Right ventricle myocardium superior (tissue), 1 donor: ENCODE data around the gene HDGFL3. TPM values are rescaled to one million over a fixed set of nuclear protein-coding genes. Genes with fewer than 3 reads are reported as not detected.
"Not testable (repeated sequence)": the region's sequence is repeated elsewhere in the genome, so short reads cannot be mapped to it uniquely, and the experiment has no call there.

ENCODE experiments used
- ATAC-seq: fragments of 200-7000 bp; cut with Tn5 transposase; one replicate; pipeline ENCODE4 v1.9.1; 2020; ENCODE audit warnings: mild to moderate bottlenecking; ENCODE audit not compliant: poor library complexity
- DNase-seq: peaks from one replicate; pipeline ENCODE4 v3.0.0-alpha.2; 2020
- intact Hi-C: fragments of 100-400 bp; cut with DNase I; formaldehyde crosslinking; loops from one replicate; pipeline ENCODE4 v1.11.2; 2022
- total RNA-seq: library from RNA; stranded (reverse); fragmentation: NEBNext Ultra II Directional; extraction: Animal tissue kit (Norgen Biotek cat#: 25700); gene quantifications from one replicate; pipeline ENCODE4 v1.2.1, GENCODE V29; 2021
- donor health status: DM: no; HTN: yes; CAD: no; lungs with severe emphysema.

The HDGFL3 gene
- total RNA-seq, 1 donor from 2014 or later, result 26.7 TPM

GRCh38 chr15:83200162-83200561 lies 7.5 kb downstream of the HDGFL3 start:
- intact Hi-C loops, result no loop called here
- ATAC-seq (no peak), DNase-seq (no peak)

DNA sequence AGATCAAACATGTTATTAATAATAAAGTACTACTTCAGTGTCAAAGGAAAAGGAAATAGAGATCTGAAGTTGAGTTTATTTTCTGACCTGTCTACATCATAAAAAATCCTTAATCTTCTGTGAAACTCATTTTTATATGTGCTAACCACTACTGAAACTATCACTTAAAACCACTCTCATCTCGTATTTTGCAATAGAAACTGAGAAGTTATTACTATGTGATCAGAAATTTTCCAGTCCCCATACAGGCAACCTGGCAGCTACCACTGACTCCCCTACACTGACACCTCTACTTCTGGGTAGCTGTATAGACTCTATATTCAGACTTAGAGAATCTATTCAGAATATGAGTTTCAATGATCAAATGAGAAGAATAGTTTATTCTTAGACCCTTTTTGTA lies 8.3 kb downstream of the HDGFL3 start:
- intact Hi-C loops, result no loop called here
- ATAC-seq, result no peak
- no peak for DNase-seq

DNA sequence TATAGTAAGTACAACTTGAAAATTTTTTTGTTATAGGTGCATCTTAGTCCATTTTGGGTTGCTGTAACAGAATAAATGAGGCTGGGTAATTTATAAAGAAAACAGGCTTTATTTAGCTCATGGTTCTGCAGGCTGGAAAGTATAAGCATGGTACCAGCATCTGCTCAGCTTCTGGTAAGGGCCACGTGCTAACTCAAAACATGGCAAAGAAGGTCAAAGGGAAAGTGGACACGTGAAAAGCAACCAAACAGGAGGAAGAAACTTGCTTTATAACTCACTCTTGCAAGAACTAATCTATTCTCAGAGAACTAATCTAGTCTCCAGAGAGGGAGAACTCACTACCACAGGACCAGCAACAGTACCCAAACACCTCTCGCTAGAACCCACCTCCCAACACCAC lies 9.1 kb downstream of the HDGFL3 start:
- no peak for DNase-seq
- ATAC-seq, result no peak
- intact Hi-C loops, result no loop called here

GRCh38 chr15:83194528-83194927 lies 13.1 kb downstream of the HDGFL3 start:
- no peak for ATAC-seq
- intact Hi-C loops, result no loop called here

DNA sequence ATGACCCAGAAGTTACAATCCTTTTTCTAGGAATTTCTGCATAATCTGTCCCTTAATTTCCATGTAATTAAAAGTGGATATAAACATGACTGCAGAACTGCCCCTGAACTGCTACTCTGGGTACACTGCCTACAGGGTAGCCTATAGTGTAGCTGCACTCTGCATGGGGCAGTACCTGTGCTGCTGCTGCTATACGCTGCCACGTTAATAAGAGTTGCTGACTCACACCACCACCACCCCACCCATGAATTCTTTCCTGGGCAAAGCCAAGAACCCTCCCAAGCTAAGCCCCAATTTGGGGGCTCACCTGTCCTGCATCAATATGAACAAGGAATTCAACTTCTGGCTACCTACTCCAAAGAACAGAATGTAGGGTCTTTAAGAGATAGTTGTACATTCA lies 13.9 kb downstream of the HDGFL3 start:
- ATAC-seq (no peak), DNase-seq (no peak)
- intact Hi-C loops, result no loop called here

More at GRCh38 chr15:83194528-83194927, 13.1 kb downstream of the HDGFL3 start:
- no peak for DNase-seq

GRCh38 chr15:83192742-83193141 lies 14.9 kb downstream of the HDGFL3 start:
- no peak for ATAC-seq
- intact Hi-C loops, result no loop called here
- no peak for DNase-seq

DNA sequence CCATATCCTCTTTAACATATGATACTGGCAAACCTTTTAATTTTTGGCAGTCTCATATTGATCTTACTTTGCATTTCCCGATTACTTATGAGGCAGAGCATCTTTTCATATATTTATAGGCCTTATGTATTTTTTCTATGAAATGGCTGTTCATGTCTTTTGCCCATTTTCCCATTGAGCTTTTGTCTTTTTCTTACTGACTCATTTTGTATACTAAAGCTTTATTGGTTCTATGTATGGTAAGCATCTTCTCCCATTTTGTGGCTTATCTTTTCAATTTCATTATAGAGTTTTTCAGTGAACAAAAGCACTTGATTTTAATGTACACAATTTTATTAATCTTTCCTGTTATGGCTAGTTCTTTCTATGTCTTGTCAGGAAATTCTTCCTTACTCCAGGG lies 17.2 kb downstream of the HDGFL3 start:
- no peak for ATAC-seq
- intact Hi-C loops, result no loop called here
- DNase-seq, result no peak

- DNase-seq, result no peak
- intact Hi-C loops, result no loop called here
- ATAC-seq, result no peak
Observed at GRCh38 chr15:83185561-83185960, 22.1 kb downstream of the HDGFL3 start.

GRCh38 chr15:83178869-83179325 lies 28.7 kb downstream of the HDGFL3 start:
- no peak for ATAC-seq
- intact Hi-C loops, result no loop called here
- no peak for DNase-seq

DNA sequence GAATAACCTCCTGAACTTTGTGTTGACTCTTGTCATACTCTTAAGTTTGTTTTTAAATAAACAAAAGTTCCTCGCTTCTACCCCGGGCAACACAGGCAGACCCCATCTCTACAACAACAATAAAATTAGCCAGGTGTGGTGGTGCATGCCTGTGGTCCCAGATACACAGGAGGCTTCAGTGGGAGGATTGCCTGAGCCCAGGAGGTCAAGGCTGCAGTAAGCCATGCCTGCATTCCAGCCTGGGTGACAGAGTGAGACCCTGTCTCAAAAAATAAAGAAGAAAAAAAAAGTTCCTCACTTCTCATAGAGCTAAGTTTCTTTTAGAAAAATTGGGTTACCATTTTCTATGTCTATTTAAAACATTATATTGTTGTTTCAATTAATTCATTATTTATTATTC lies 29.2 kb downstream of the HDGFL3 start:
- intact Hi-C loops, result no loop called here
- ATAC-seq (no peak), DNase-seq (no peak)

GRCh38 chr15:83174891-83175290 lies 32.7 kb downstream of the HDGFL3 start:
- intact Hi-C loops, result no loop called here
- DNase-seq (no peak), ATAC-seq (no peak)

DNA sequence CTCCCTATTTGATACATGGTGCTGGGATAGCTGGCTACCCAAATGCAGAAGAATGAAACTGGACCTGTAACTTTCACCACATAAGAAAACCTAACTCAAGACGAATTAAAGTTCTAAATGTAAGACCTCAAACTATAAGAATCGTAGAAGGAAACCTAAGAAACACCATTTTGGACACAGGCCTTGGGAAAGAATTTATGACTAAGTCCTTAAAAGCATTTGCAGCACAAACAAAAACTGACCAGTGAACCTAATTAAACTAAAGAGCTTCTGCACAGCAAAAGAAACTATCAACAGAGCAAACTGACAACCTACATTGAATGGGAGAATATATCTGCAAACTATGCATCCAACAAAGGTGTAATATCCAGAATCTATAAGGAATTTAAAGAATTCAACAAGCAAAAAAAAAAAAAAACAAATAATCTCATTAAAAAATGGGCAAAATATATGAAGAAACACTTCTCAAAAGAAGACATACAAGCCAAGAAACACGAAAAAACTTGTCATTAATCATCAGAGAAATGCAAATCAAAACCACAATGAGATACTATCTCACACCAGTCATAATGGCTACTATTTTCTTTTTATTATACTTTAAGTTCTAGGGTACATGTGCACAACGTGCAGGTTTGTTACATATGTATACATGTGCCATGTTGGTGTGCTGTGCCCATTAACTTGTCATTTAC lies 37.0 kb downstream of the HDGFL3 start:
- DNase-seq (no peak), ATAC-seq (no peak)
- intact Hi-C loops, result no loop called here

- ATAC-seq, intact Hi-C loops, DNase-seq: not testable (repeated sequence)
Observed at GRCh38 chr15:83169576-83169975, 38.0 kb downstream of the HDGFL3 start.

DNA sequence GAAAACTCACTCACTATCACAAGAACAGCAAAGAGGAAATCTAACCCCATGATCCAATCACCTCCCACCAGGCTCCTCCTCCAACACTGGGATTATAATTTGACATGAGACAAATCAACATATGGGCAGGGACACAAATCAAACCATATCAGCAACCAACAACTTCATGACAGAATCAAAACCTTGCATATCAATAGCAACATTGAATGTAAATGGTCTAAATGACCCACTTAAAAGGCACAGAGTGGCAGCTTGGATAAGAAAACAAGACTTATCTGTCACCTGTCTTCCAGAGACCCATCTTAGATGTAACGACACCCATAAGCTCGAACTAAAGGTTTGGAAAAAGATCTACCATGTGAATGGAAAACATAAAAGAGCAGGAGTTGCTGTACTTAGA lies 40.8 kb downstream of the HDGFL3 start:
- intact Hi-C loops, result no loop called here
- no peak for DNase-seq
- ATAC-seq, result no peak

GRCh38 chr15:83166218-83166617 lies 41.4 kb downstream of the HDGFL3 start:
- intact Hi-C loops, result no loop called here
- no peak for DNase-seq
- no peak for ATAC-seq

- DNase-seq (no peak), ATAC-seq (no peak)
- intact Hi-C loops, result no loop called here
Observed at GRCh38 chr15:83164771-83165404, 42.7 kb downstream of the HDGFL3 start.

- intact Hi-C loops, result no loop called here
- DNase-seq (no peak), ATAC-seq (no peak)
Observed at GRCh38 chr15:83164111-83164770, 43.4 kb downstream of the HDGFL3 start.

GRCh38 chr15:83163032-83163431 lies 44.6 kb downstream of the HDGFL3 start:
- DNase-seq, result no peak
- intact Hi-C loops, result no loop called here
- no peak for ATAC-seq

DNA sequence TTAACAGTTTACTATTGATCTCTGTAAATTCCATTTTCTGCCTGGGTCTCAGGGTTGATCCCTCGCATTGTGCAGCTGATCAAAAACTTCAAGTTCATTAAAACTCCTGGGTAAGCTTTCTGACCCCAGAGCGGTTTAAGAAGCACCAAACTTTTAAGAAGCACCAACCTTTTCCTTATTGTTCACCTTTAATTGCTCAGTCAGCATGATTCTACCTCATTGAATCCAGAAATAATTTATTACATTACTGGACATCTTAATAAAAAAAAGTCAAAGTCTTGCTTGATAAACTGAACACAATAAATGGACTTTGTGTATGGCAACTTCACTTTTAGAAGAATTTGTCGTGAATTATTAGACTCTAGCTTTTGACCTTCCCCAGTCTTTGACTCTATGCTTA lies 46.9 kb downstream of the HDGFL3 start:
- intact Hi-C loops, result no loop called here
- ATAC-seq, result no peak
- DNase-seq, result no peak

DNA sequence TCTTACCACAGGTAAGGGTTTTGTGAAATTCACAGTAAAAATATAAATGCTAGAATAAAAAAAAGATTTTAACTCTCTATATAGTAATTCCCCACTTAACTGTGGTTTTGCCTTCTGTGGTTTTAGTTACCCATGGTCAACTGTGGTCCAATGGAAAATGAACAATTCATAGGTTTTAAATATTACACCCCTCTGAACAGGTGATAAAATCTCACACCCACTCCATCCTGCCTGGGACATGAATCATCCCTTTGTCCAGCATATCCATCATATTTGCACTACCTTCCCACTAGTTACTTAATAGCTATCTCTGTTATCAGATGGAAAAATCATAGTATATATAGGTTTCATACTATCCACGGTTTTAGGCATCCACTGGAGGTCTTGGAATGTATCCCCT lies 49.2 kb downstream of the HDGFL3 start:
- intact Hi-C loops, result no loop called here
- ATAC-seq, result no peak

More for the DNA sequence above, 49.2 kb downstream of the HDGFL3 start:
- DNase-seq, result no peak
